RKO (cell line): ENCODE measurements around the gene TRPC4.
"Not testable (repeated sequence)": the region's sequence is repeated elsewhere in the genome, so short reads cannot be mapped to it uniquely, and the experiment has no call there.

ENCODE experiments used
- DNase-seq: peaks from one replicate; pipeline ENCODE4 v3.0.0-alpha.2; 2016; ENCODE audit warnings: low spot score

The TRPC4 gene

DNA sequence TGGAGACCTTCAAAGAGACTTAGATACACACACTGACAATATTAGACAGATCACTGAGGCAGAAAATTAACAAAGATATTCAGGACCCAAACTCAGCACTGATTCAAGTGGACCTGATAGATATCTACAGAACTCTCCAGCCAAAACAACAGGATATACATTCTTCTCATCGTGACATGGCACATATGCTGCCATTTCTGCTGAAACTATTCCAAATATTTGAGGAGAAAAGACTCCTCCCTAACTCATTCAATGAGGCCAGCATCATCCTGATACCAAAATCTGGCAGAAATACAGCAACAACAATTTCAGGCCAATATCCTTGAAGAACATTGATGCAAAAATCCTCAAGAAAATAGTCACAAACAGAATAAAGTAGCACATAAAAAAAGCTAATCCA, 53.3 kb downstream of the TRPC4 start:
- no peak for DNase-seq

DNA sequence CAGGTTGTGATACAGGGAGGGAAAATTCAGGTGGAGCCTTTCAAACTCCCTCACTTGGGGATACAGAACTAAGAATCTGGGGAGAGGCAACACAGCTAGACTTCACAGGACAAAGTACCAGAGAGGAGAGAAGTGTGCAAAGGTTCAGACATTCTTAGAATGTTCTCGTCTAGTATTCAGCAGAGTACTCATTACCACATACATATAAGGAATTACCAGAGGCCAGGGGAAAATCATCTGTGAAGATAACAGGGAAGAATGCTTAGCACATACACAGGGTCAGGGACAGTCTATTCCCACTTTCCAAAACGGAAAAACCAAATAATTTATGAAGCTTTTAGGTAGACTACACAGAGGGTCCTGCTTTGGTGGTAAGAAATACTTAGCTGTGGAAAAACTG, 58.1 kb downstream of the TRPC4 start:
- DNase-seq: no peak

DNA sequence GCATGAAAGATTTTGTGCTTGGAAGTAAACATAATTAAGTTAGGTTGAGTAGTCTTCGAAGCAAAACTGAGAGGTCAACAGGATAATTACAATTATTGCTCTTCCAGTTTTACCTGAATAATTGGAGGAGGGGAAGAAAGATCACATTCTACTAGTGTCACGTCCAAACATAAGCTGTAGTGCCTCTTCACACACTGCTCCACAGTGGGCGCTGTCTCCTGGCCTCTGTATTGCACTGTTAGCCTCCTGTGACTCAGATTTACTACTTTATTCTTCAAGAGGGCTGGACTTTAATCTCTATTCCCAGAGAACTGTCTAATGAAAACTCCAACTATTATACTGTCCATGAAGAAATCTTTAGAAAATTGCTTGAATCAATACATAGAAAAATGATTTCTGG, 62.9 kb downstream of the TRPC4 start:
- DNase-seq: peak; percentile 2

DNA sequence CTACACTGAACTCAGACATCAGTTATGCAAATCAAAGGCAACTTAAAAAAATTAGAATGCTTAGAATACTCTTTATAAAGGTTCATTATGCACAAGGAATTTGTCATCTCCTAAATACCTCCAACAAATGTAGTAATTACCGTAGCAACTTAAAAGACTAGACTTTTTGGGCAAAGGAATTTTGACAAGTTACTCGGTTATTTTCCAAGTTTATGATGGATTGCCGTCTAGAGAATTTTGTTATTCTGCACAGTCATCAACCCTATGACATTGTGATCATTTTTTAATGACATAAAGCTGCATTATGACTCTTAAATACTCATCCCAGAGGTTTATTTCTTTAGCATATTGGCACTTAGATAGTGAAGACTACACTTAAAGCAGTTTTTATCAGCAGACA, 71.9 kb downstream of the TRPC4 start:
- no peak for DNase-seq

DNA sequence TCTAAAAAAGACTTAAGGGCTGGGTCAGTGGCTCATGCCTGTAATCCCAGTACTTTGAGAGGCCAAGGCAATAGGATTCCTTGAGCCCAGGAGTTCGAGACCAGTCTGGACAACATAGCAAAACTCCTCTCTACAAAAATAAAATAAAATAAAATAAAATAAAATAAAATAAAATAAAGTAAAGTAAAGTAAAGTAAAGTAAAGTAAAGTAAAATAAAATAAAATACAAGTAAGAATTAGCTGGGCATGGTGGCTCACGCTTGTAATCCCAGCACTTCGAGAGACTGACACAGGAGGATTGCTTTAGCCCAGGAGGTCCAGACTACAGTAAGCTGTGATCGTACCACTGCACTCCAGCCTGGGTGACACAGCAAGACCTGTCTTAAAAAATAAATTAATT, 72.8 kb downstream of the TRPC4 start:
- DNase-seq: not testable (repeated sequence)

DNA sequence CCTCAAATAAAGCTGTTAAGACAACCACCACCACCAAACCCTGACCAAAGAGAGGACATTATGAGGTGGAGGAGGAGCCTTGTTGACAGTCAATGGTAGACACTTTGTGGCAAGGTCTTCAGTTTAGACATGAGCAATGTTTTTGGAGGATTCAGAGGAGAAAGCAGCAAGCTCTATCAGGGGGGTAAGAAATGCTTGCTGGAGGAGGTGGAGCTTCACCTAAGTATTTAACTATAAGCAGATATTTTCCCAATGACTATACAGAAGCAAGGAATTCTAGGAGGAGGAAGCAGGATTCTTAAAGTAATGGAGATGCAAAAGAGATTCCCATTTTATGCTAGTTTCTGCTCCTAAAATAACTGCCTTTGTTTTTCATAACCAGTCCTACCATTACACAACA, 74.2 kb downstream of the TRPC4 start:
- DNase-seq: no peak

DNA sequence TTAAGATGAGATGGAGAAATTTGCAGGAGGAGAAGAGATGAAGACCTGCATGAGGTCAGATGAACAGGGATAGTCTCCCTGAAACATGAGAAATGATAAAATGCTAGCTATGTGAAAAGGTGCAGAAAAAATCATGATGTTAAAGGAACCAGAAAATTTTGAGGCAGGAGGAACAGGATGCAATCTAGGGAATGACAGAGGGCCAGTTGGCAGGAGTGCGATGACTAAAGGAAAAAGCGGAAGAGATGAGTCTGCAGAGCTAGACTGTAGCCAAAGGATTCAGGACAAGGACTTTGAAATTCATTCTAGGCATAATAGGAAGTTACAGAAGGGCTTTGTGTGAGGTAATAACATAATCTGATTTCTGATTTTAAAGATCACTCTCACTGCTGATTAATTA, 77.9 kb downstream of the TRPC4 start:
- DNase-seq: peak; percentile 8

DNA sequence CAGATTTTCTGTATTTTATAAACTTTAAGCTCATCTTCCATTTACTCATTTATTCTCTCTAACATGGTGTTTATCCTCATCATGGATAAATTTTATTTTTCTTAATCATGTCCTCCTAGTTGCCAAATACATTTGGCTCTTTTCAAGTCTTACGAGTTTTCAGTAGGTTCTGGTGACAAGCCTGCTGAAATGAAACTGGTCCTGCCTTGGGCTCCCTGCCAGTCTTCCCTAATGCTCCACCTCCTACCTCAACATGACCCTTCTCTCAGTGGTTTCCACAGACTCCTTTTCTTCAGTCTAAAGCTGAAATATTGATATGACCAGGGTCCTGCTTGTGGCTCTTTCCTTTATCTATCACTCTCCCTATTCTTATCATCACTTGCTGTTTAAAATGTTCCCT, 81.2 kb downstream of the TRPC4 start:
- DNase-seq: no peak

DNA sequence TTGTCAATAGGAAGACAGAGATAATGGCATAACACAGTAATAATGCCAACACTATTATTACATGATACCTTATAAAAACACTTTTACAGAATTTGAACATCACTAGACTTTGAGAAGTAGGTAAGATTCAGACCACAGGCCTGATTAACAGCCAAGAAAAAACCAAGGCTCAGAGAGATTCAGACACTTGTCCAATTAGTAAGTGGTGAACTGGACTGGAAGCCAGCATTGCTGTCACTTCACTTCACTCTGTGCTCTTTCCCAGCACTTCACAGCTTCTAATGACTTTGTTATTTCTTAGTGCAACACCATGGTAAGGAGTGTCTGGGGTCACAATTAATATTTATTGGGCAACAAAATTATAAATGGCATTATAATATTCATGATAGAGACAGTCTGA, 91.9 kb downstream of the TRPC4 start:
- DNase-seq: no peak

DNA sequence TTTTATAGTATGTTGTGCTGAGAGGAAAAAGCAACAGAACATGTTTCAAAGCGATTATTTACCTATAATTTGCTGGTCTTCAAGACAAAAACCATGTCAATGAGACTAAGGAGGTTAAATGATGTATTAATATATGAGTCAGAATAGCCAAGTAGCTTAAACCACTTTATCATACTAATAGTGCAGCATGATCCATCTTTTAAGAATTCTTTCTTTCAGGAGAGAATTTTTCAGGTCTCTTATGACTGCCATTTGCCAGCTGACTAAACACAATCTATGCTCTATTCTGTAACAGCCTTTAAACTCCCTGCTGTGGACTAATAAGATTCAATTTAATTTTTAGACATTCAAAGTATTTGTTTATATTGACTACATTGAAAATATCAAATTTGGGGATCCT, 93.7 kb downstream of the TRPC4 start:
- DNase-seq: peak; percentile 2

DNA sequence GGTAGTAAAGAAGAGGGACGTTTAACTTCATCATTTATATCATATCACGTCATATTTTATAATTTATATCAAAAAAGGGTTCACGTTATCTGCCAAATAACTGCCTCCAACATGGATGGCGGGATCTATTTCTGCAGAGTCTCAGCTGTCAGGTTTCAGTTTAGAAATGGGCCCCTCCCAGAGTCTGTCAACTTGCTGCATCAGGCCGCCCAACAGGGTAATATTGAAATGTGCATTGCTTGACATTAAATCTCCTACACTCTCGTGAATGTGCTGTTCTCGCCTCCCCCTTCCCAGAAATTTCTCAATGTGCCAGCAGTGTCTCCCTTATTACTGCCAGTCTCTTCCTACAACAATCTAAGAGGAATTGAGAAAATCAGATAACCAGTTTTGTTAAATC, 96.9 kb downstream of the TRPC4 start:
- DNase-seq: no peak

DNA sequence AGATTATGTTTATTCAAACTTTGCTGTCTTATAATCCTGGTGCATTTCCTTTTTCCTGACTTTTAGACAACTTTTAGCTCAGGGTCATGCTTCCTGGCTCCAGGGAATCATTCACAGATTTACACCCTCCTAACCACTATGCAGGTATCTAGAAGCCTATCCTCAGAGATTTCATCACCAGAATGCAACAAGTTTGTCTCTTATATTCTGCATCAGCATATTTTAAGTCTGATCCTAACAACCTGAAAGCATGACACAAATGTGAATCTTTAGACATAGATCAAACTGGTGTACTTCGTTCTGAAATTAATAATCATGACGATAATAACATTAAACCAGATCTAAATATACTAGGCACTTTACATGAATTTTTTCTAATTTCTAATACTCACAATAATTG, 100.0 kb downstream of the TRPC4 start:
- no peak for DNase-seq

DNA sequence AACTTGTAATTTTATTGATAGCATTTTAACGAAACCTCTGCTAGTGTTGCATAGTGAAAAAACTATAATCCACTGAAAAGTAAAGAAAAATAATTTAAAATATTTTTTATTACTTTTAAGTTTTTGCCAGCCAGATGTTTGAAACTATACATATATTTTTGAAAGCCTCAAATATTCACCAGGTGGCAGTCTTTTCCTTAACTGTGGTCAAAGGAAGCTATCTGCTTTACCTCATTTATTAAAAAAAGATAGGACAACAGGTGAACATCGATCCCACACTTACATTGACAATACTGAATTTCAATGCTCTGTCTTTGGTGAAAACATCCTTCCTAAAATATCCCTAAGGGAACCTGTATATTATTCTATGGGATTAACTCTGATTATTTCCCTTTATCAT, 100.5 kb downstream of the TRPC4 start:
- no peak for DNase-seq

DNA sequence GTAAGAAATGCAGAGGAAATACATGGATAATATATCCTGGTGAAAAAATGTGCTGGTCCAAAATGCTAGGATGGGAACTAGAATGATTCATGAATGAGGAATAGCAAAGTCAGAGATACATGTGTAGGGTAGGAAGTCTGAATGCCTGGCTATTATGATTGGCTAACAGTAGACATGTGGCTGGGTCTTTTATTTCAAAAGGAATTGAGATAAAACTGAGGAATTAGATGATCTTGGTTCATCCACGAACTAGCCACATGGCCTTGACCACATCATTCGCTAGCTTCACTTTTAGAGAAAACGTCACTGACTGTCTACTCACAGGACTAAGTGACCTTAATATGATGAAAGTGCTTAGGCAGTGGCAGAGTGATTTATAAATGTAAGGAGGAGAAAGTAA, 103.1 kb downstream of the TRPC4 start:
- DNase-seq: no peak

DNA sequence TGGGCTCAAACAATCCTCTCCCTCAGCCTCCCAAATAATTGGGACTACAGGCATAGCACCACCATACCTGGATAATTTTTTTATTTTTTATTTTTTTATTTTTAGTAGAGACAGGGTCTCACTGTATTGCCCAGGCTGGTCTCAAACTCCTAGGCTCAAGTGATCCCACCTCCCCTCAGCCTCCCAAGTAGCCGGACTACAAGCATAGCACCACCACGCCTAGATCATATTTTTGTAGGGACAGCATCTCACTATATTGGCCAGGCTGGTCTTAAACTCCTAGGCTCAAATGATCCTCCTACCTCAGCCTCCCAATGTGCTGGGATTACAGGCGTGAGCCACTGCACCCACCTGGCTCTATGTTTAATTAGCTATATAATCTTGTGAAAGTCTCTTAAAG, 114.2 kb downstream of the TRPC4 start:
- no peak for DNase-seq

DNA sequence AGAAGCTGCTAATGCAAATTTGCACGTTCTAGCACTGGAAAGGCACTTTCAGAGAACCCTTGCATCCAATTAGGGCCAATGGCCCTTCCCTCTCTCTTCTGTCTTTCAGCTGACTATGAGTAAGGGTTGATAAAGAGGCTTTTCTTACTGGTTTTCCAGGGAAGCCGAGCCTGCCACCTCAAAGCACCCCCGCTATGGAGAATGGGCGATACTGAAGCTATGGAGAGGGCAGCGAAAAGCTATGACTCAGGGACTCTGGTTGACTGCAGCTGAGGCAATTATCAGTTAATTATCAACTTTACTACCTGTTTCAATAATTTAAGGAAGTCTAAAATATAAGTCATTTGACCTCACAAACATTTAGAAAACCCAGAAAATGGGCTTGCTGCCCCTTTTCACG, 115.8 kb downstream of the TRPC4 start:
- no peak for DNase-seq

DNA sequence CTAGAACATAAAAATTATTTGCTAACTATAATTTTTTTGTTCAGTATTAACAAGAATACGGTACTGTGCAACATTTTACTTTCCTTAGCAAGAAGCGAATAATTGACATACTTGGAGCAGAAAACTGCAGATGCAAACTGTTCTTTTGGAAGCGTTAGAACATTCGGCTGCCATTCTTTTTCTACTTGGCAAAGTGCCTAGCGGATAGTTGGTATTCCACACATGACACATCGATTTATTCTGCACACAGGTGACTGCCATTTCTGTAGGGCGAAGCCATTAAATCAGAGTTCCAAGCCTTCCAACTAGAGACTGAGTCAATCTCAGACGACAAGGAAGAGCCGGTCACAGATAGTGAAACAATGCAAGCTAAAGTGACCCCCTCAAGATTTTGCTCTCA, 117.4 kb downstream of the TRPC4 start:
- no peak for DNase-seq

DNA sequence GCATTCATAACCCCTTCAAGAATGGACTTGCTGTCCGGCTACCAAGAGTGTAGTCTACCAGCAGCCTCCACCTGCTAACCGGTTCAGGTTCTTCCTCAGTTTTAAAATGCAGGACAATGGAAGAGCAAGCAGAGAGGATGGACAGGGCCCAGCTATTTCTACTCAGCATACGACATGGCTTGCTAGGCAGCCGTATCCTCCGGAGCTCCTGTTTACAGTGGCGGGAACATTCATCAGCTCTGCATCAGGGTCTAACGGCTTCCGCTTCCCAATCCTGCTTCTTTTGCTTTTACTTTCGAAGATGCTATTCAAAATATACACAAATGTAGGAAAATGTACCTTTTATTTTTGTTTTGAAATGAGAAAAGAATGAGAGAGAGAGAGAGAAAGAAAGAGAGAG, 118.5 kb downstream of the TRPC4 start:
- DNase-seq: no peak

DNA sequence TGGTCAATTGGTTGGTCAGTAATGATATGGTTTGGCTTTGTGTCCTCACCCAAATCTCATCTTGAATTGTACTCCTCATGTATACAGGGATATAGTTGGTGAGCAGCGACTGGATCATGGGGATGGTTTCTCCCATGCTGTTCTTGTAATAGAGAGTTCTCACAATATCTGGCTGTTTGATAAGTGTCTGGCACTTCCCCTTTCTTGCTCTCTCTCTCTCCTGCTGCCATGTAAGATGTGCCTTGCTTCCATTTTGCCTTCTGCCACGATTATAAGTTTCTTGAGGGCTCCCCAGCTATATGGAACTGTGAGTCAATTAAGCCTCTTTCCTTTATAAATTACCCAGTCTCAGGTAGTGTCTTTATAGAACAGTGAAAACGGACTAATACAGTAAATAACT, 120.7 kb downstream of the TRPC4 start:
- DNase-seq: no peak

DNA sequence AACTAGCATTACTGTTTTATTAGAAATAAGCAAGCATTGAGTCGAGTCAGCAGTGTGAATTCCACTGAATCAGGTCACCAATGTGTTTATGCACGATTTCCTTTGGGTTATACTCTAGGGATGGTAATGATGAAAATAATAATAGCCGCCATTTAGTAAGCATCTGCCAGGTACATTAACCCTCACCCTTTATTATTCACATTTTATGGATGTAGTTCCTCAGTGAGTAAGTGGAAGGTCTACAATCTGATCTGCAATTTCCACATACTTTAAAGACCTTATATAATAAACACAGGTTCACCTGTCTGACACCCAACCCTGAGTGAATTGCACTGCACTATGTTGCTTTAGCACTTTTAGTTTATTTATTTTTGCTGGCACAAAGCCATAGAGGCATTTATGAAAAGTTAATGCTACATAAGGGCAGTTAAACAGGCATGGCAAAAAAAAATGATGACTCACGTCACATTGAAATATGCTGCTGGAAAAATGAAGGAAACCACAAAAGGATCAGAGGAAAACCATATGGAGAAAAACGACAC, 122.4 kb downstream of the TRPC4 start:
- DNase-seq: no peak

DNA sequence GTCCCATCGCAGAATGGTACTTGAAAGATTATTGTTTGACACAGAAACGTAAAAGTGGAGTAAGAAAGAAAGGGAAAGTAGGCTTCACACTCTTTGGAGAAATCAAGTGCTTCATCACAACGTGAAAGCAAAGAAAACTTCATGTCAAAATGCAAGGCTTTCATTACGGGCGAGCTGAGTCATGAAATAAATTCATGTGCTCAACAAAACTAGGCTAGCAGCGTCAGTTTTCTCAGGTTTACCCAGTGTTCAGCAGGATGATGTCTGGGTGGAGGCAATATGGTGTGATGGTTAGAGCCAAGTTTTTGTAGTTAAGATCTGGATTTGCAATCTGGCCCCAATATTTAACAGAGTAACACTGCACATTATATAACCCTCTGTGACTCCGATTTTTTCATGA, 128.0 kb downstream of the TRPC4 start:
- DNase-seq: no peak

DNA sequence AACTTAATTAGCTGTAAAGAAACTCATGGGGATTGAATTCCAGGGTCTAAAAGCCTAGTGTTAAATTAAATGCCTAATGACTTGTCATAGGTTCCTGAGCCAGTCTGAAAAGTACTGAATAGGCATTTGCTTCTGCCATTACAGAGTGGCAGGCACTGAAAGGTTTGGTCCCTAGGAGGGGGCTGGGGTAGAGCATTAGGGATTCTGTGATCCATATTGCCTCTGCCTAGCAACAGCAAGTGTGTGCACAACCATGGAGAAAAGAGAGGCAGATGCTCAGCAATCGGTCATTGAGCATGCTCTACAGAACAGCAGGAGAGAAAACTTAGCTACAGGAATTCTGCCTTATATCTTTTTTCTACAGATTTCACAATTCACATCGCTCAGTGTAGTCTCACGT, 133.5 kb downstream of the TRPC4 start:
- DNase-seq: no peak

DNA sequence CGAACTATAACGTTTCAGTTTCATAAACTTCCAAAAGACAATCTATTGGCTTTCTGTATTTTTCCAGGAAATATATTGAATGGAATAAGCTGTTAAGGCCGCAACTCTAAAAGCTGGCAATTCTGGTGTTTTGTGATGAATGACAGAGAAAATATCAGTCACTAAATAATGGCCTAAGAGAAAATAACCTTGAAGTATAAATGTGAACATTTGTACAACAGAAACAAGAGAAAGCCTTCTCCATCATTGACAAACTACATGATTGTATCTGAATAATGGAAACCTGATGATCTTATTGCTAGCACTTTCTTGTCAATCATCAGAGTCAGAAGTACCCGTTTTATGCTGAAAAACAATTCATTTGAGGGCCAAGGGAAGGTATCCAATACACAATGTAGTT, 134.3 kb downstream of the TRPC4 start:
- no peak for DNase-seq

DNA sequence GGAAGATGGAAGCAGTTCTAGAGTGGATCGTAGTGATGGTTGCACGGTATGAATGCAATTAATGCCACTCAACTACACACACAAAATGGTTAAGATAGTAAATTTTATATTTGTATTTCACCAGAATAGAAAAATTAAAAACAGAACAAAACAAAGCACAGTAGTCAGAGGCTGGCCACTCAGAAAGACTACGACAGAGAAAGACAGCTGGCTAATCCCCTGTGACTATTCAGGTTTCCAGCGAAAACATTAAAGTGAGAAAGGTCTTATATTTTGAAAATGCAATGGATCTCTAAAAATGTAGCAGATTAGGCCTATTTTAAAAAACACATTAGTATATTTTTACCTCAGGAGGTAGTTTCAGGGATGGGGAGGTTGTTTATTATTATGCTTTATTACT, 139.7 kb downstream of the TRPC4 start:
- DNase-seq: no peak
